GOT3 (cell line): ENCODE data around the gene ST6GAL1.
"Not testable (repeated sequence)": the region's sequence is repeated elsewhere in the genome, so short reads cannot be mapped to it uniquely, and the experiment has no call there.

Experiments used
- DNase-seq: peaks from one replicate; lab custom pipeline; 2025; ENCODE audit warnings: mixed read lengths; lab: John Stamatoyannopoulos, UW

ST6GAL1 gene

DNA sequence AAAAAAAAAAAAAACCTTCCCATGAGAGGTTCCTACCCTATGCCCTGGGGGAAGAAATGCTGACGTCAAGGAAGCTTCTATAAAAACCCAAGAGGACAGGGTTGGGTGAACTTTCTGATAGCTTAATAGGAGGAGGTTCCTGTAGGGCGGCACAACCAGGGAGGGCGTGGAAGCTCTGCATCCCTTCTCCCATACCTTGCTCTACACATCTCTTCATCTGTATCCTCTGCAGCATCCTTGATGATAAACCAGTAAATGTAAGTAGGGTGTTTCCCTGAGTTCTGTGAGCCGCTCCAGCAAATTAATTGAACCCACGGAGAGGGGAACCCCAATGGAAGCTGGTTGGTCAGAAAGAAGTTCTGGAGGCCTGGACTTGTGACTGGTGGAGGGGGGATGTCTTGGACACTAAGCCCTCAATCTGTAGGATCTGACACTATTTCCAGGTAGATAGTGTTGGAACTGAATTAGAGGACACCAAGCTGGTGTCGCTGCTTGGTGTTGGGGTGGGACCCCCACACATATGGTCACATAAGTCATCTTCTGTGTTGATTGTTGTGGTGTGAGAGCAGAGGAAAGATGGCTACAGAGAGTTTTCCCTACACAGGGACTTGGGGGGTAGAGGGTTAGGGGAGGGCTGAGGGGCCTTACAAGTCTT lies 91.5 kb downstream of the ST6GAL1 start:
- DNase-seq: no peak

GRCh38 chr3:187022403-187023029 lies 92.2 kb downstream of the ST6GAL1 start:
- DNase-seq: no peak

- not testable (repeated sequence) for DNase-seq
Observed at GRCh38 chr3:187023340-187023739, 93.0 kb downstream of the ST6GAL1 start.

- DNase-seq: no peak
Observed at GRCh38 chr3:187024536-187025226, 94.4 kb downstream of the ST6GAL1 start.

GRCh38 chr3:187025254-187025655 lies 94.9 kb downstream of the ST6GAL1 start:
- DNase-seq: no peak

- DNase-seq: no peak
Observed at GRCh38 chr3:187025656-187026316, 95.5 kb downstream of the ST6GAL1 start.

DNA sequence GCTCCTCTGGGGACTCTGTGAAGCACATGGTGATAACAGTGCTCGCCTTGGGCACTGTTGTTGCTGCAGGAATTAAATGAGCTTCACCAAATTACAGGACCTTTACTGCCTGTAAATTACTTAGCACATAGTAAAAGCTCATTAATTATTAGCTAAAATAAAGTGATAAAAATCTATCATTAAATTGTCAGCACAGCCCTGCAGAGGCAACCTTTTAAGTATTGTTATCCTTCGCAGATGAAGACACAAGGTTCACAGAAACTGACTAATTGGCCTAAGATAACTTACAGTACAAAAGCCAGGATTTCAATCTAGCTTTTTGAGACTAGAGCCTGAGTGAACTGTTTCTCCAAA lies 96.0 kb downstream of the ST6GAL1 start:
- DNase-seq: no peak

DNA sequence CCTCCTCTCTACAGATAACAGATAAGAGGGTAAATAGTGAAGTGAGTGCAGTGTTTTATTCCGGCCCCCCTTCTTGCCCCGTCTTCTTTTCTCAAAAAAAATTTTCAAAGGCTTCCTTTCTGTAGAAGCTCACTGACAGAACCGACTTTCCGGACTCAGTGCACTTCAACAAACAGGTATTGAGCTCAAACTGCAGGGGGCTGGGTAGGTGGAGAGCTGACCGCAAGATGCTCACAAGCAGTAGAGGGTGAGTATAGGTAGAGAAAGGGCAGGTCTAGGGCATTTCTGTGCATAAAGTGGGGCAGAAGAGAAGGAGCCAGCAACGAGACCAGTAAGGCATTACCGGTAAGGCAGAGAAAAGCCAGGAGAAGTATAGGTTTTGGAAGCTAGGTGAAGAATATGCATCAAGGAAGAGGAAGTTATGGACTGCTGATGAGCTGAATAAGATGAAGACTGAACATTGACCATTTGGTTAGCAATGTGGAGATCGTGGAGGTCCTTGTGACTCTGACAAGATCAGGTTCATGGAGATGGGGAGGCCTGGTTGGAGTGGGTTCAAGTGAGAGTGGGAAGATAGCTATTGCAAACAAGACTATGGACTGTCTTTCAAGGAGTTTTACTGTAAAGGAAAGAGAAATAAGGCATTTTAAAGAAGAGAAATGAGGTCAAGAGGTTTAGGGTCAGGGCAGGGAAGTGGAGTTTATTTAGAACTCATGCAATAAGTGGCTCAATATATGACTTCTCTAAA lies 97.4 kb downstream of the ST6GAL1 start:
- no peak for DNase-seq

- DNase-seq: no peak
Observed at GRCh38 chr3:187031934-187032333, 101.6 kb downstream of the ST6GAL1 start.

DNA sequence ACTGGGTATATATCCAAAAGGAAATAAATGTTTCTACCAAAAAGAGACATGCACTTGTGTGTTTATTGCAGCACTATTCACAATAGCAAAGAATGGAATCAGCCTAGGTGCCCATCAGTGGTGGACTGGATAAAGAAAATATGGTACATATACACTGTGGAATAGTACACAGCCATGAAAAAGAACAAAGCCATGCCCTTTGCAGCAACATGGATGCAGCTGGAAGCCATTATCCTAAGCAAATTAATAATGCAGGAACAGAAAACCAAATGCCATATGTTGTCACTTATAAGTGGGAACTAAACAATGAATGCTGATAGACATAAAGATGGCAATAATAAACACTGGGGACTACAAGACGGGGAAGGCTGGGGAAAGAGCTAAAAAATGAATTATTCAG lies 106.1 kb downstream of the ST6GAL1 start:
- no peak for DNase-seq

DNA sequence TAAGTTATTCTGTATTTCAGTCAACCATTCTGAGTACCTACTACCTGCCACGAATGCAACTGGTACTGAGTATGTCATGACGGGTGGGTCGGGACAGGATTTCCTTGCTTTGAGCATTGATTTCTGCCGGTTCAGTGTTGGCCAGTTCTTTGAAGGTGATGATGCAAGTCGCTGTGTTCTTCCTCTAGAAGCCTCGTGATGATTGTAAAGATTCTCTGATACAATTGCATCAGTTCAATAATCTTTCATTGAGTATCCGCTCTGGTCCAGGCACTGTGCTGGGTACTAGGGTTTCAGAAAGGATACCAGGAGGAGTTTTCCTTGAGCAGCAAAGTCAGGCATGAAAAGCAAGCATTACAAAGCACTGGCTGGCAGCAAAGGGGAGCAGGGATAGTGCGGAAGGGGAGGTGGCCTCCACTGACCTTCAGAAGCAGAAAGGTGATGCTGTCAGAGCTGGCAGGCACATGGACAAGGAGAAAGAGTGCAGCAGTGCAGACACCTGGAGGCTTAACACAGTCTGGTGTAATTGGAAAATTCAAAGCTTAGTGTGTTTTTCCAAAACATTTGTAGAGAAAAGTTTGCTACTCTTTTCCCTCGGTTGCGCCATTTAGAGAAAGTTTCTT lies 108.9 kb downstream of the ST6GAL1 start:
- DNase-seq: no peak

- no peak for DNase-seq
Observed at GRCh38 chr3:187039723-187040414, 109.5 kb downstream of the ST6GAL1 start.

GRCh38 chr3:187040516-187041361 lies 110.4 kb downstream of the ST6GAL1 start:
- no peak for DNase-seq

GRCh38 chr3:187041362-187042307 lies 111.3 kb downstream of the ST6GAL1 start:
- DNase-seq: no peak

GRCh38 chr3:187042346-187042745 lies 112.0 kb downstream of the ST6GAL1 start:
- DNase-seq: no peak

GRCh38 chr3:187042874-187043458 lies 112.6 kb downstream of the ST6GAL1 start:
- DNase-seq: no peak

DNA sequence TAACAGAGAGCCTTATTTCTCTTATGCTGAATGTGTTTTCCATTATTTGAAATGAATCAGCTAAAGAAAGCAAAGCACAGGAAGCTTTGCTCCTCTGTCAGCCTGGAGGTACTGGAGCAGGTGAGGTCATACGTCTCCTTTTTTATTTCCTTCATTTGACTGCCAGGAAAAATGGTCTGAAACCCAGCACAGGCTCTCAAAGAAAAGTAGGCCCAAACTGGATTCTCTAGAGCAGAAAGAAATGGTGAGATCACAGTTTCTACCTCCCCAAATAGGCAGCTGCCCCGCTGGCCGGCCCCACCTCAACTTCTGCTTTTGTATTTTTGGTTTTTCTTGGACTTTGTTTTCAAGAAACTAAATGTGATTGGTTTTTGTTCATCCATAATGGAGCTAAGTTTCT lies 113.9 kb downstream of the ST6GAL1 start:
- no peak for DNase-seq

DNA sequence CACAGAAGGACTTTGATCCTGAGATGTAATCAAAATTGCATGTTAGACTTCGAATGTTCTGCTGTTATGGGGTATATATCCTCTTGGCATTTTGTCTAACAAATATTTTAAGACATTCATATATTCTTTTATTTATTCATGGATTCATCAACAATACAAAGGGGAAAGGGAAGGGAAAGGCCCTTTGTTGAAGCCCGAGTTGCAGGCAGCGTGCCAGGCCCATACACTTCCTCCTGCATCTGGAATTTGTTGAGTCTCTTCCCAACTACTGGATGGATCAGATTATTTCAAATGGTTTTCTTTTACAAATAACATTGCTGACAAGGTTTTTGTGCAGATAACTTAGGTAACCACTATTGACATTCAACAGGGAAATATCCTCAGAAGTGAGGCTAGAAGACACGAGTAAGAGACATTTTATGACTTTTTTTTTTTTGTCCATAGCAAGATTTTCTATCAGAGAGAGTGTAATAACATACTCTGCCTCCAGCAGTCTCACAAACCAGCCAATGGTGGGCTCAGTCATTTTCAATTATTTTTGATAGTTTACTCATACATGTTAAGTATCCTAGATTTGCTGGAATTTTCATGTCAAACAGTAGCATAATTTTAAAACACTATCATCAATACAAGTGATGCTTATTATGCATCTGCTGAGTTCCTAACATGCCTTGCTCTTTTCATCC lies 114.7 kb downstream of the ST6GAL1 start:
- no peak for DNase-seq
